ENCODE data around the gene C5.

The C5 gene

GRCh38 chr9:120904978-120905301 lies 145.1 kb downstream of the C5 start:
- H3K4me3 ChIP-seq (ENCODE audit: low read depth, low read length): no peak overlapping the region
- in situ Hi-C loops (cut with HindIII; ENCODE audit: low sequenced_read_pairs): no loop called here
- DNase-seq (ENCODE audit: low read depth): no peak
- TF ChIP-seq CTCF (IDR thresholded peaks at IDR 0.05; ENCODE audit: low read depth, low read length, missing control alignments): no peak

GRCh38 chr9:120904061-120904977 lies 145.8 kb downstream of the C5 start:
- in situ Hi-C loops (cut with HindIII; ENCODE audit: low sequenced_read_pairs): no loop called here
- no peak for TF ChIP-seq CTCF (IDR thresholded peaks at IDR 0.05; ENCODE audit: low read depth, low read length, missing control alignments)
- H3K4me3 ChIP-seq (ENCODE audit: low read depth, low read length): no peak overlapping the region
- DNase-seq (ENCODE audit: low read depth): no peak

- DNase-seq (ENCODE audit: low read depth): no peak
- TF ChIP-seq CTCF (IDR thresholded peaks at IDR 0.05; ENCODE audit: low read depth, low read length, missing control alignments): no peak
- in situ Hi-C loops (cut with HindIII; ENCODE audit: low sequenced_read_pairs): no loop called here
- no peak overlapping the region for H3K4me3 ChIP-seq (ENCODE audit: low read depth, low read length)
Observed at GRCh38 chr9:120902569-120903535, 147.2 kb downstream of the C5 start.
